Measurements from ENCODE around the gene SF1.

DNA sequence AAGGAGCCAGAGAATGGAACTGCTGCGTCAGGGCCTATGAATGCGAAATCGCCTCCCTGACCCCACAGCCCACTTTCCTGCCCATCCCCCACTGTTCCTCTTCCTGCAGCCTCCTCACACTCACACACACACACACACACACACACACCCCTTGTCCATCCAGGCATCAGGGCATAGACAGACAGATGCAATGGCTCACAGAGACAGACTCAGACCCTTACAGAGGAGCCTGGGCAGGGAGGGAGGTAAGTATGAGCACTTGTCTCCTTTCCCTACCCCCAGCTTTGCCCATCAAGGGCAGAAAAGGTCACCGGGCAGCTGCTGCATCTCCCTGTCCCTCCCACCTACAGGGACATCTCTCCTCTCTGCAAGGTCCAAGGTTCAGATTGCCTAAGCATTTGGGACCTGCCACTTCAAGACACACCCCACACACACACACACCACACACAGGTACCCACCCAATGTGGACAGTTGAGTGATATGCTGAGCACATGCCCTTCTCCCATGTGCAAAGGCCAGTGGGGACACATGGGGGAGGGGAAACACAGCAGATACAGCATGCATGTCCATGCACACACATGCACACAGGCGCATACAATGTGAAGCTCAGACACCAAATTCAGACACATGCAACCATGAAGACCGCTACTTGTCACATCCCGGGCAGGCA lies 53.3 kb downstream of the SF1 start:
- TF ChIP-seq, protein P1, sequence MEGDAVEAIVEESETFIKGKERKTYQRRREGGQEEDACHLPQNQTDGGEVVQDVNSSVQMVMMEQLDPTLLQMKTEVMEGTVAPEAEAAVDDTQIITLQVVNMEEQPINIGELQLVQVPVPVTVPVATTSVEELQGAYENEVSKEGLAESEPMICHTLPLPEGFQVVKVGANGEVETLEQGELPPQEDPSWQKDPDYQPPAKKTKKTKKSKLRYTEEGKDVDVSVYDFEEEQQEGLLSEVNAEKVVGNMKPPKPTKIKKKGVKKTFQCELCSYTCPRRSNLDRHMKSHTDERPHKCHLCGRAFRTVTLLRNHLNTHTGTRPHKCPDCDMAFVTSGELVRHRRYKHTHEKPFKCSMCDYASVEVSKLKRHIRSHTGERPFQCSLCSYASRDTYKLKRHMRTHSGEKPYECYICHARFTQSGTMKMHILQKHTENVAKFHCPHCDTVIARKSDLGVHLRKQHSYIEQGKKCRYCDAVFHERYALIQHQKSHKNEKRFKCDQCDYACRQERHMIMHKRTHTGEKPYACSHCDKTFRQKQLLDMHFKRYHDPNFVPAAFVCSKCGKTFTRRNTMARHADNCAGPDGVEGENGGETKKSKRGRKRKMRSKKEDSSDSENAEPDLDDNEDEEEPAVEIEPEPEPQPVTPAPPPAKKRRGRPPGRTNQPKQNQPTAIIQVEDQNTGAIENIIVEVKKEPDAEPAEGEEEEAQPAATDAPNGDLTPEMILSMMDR (IDR thresholded peaks at IDR 0.05) = no peak
- no peak for TF ChIP-seq EP300 (IDR thresholded peaks at IDR 0.05)

Measured in esophagus muscularis mucosa (tissue), 3 donors.